HepG2 (cell line): ENCODE measurements around the gene MSI2. TPM values are rescaled to one million over a fixed set of nuclear protein-coding genes. Genes with fewer than 3 reads are reported as not detected.

Experiments used
- CREM ChIP-seq, 2 experiments: sonication (generic) in 1 of 2; formaldehyde crosslinking in 1 of 2; IDR thresholded peaks; 2 replicates each; pipeline versions ENCODE4 v1.4.0 to v1.6.1; 2016 to 2020; ENCODE audit warnings: antibody characterized with exemption in 1 of 2, mild to moderate bottlenecking in 1 of 2, missing genetic modification reagents in 1 of 2
- FOXP4 ChIP-seq: sonication (generic); formaldehyde crosslinking; IDR thresholded peaks from 2 replicates; pipeline ENCODE4 v1.4.0; 2020; ENCODE audit warnings: missing genetic modification reagents
- GATAD2A ChIP-seq: IDR thresholded peaks from 2 replicates; pipeline ENCODE4 v1.6.1; 2016
- POLR2A ChIP-seq, 2 experiments: IDR thresholded peaks; 2 replicates each; pipeline ENCODE4 v1.6.1; 2011; ENCODE audit warnings: low read depth in 2 of 2, low read length in 2 of 2, mild to moderate bottlenecking in 1 of 2, moderate library complexity in 1 of 2; ENCODE audit not compliant: insufficient read depth in 1 of 2
- RBM22 ChIP-seq: fragments of 200-400 bp; formaldehyde crosslinking; optimal IDR thresholded peaks from 2 replicates; pipeline ENCODE3; 2017; ENCODE audit warnings: mild to moderate bottlenecking, low read length, moderate library complexity
- TCF7 ChIP-seq: sonication (generic); IDR thresholded peaks from 2 replicates; pipeline ENCODE4 v1.6.1; 2016; ENCODE audit warnings: antibody characterized with exemption, low read depth
- ZNF609 ChIP-seq: sonication (generic); formaldehyde crosslinking; IDR thresholded peaks from 2 replicates; pipeline ENCODE4 v1.4.0; 2020; ENCODE audit warnings: mild to moderate bottlenecking, missing genetic modification reagents, borderline replicate concordance
- polyA plus RNA-seq, 8 experiments: library from polyadenylated mRNA; depleted of rRNA in 3 of 8; stranded (reverse) in 7 of 8; unstranded in 1 of 8; fragments of >200 nt; fragmentation: Illumina TruSeq in 4 of 8; extraction: Trizol in 4 of 8; gene quantifications; 2 replicates each; pipeline versions ENCODE4 v1.2.1 to v1.2.3, GENCODE V29; 2011 to 2016; ENCODE audit warnings: low read depth in 4 of 8, missing spikeins in 1 of 8, mixed read lengths in 1 of 8; ENCODE audit not compliant: insufficient read depth in 1 of 8
- total RNA-seq, 5 experiments: library from RNA; depleted of rRNA; stranded (reverse); fragments of >200 nt; fragmentation: Illumina TruSeq; extraction: Trizol; gene quantifications; 2 replicates each; pipeline ENCODE4 v1.2.3, GENCODE V29; 2016; ENCODE audit warnings: low read depth in 1 of 5

MSI2 gene
- total and polyA plus RNA-seq, 2 of the 13 experiments (the other 11 are each of a cell fraction or from before 2014, with no cell fraction given): 77.5 to 78.4 TPM

- TF ChIP-seq ZNF609 (CRISPR knock-in tag): 0 out of 2 replicates have a peak, but pooled peaks have one; percentile 18
- no peak for TF ChIP-seq GATAD2A (CRISPR knock-in tag)
- TF ChIP-seq POLR2A (IDR thresholded peaks at IDR 0.05; ENCODE audit: insufficient read depth in 1 of 2, low read depth in 2 of 2, low read length in 2 of 2): 0 out of 4 replicates have a peak, but pooled peaks of 1 of the 2 experiments have one; percentile 21
- TF ChIP-seq TCF7: peak; percentile 58
- peak; percentile 61 for TF ChIP-seq FOXP4
- TF ChIP-seq CREM (IDR thresholded peaks at IDR 0.05): peak; percentile 28; the same call in 1 of the 2 replicates
- no peak for TF ChIP-seq CREM (CRISPR knock-in tag; IDR thresholded peaks at IDR 0.05)
- TF ChIP-seq RBM22: peak; percentile 31
Observed at GRCh38 chr17:57366558-57367351, 110.4 kb downstream of the MSI2 start (continued).
